ENCODE results near the gene RIPK4. TPM values are rescaled to one million over a fixed set of nuclear protein-coding genes. Genes with fewer than 3 reads are reported as not detected.

The RIPK4 gene
- total RNA-seq, 2 experiments from 2014 or later, result 0.62 to 0.76 TPM

DNA sequence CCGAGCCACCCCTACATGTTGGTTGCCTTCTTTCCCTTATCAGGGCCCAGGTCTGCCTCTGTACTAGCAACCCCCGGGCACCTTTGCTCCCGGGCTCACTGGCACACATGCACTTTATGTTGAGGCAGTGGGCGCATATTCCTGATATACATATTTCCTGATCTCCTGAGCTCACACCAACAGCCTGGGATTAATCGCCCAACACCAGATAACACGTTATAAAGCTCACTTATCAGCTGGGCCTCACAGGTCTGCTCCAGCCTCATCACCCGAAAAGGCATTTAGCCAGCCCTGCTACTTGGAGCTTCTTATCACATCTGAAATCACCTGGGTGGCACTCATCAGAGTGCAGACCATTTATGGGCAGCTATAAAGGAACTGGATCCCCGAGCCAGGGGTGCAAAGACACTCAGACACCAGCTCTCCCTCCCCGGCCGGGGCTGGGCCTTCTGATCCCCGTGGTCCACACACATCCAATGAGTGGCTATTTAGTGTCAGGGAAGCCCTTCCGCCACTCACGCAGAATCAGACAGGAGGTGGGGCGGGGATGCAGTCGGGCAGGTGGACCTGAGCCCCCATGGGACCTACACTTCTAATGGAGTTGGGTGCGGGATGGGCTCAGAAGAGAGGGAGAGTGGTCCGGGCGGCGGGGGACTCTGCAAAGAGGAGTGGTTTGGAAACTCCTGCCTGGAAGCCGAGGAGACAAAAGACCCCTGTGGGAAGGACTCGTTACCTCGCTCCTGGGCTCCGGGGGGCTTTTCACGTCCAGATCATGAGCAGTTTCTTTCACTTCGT, 21.6 kb downstream of the RIPK4 start:
- no peak overlapping the region for H3K27ac Mint-ChIP-seq
- no peak for DNase-seq
- H3K4me1 Mint-ChIP-seq, result no peaks in the 10 kb centered on the region
- no peak overlapping the region for H3K4me3 Mint-ChIP-seq
- H3K9me3 Mint-ChIP-seq, result no peaks in the 10 kb centered on the region
- H3K27me3 Mint-ChIP-seq, result no peaks in the 10 kb centered on the region
- H3K36me3 Mint-ChIP-seq, result no peaks in the 10 kb centered on the region

- Mint-ChIP-seq H3K4me1 (no peaks in the 10 kb centered on the region), H3K4me3 (no peak overlapping the region), H3K36me3 (peaks cover 3% of the 10 kb centered on the region), H3K27ac (no peak overlapping the region), H3K27me3 (no peaks in the 10 kb centered on the region), H3K9me3 (no peaks in the 10 kb centered on the region)
- DNase-seq, result no peak
Measured at GRCh38 chr21:41744028-41744930, 22.6 kb downstream of the RIPK4 start.

GRCh38 chr21:41743321-41744027, 23.4 kb downstream of the RIPK4 start:
- H3K4me1 Mint-ChIP-seq, result no peaks in the 10 kb centered on the region
- no peak overlapping the region for H3K27ac Mint-ChIP-seq
- no peak overlapping the region for H3K4me3 Mint-ChIP-seq
- H3K27me3 Mint-ChIP-seq, result no peaks in the 10 kb centered on the region
- H3K9me3 Mint-ChIP-seq, result no peaks in the 10 kb centered on the region
- DNase-seq, result no peak
- peaks cover 5% of the 10 kb centered on the region for H3K36me3 Mint-ChIP-seq

DNA sequence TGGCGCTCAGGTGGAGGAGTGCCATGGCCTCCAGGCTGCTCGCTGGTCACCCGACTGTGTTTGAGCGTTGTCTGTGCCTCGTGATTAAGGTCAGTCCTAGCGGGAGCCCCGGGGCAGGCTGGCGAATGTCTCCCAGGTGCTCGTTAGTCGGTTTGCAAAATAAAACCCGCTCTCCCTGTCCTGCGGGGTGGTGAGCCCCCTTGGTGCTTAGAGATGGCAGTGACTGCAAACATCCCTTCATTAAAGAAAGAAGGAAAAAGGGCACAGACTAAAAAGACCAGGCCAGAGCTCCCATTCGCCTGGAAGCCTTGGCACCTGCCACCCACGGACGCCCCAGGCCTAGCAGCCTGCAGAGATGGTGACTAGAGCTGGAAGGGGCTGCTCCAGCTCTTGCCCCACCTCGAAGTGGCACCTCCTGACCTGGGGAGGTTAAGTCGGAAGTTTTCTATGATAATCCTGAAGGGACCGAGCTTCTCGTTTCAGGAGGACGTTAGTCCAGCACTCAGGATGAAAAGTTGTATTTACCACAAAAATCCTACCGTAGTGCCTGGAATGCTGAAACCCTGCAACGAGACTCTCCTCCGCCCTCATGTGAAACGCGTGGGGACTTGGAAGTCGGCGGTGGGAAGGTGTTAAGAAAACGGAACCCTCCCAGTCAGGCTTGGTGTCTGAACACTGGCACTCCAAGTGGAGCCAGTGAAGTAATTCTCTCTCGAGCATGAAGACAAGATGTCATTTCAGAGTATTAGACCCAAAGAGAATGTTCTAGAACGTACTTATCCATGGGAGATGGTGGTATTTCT, 24.6 kb downstream of the RIPK4 start:
- no peaks in the 10 kb centered on the region for H3K27me3 Mint-ChIP-seq
- H3K36me3 Mint-ChIP-seq, result peaks cover 9% of the 10 kb centered on the region
- no peak for DNase-seq
- H3K9me3 Mint-ChIP-seq, result peaks cover 1% of the 10 kb centered on the region
- H3K4me1 Mint-ChIP-seq, result no peaks in the 10 kb centered on the region
- no peak overlapping the region for H3K4me3 Mint-ChIP-seq
- no peak overlapping the region for H3K27ac Mint-ChIP-seq

GRCh38 chr21:41741253-41742072, 25.4 kb downstream of the RIPK4 start:
- H3K4me3 Mint-ChIP-seq, result no peak overlapping the region
- no peaks in the 10 kb centered on the region for H3K27me3 Mint-ChIP-seq
- DNase-seq, result no peak
- H3K36me3 Mint-ChIP-seq, result peaks cover 9% of the 10 kb centered on the region
- no peak overlapping the region for H3K27ac Mint-ChIP-seq
- H3K4me1 Mint-ChIP-seq, result no peaks in the 10 kb centered on the region
- H3K9me3 Mint-ChIP-seq, result peaks cover 1% of the 10 kb centered on the region

GRCh38 chr21:41740604-41741252, 26.1 kb downstream of the RIPK4 start:
- H3K4me1 Mint-ChIP-seq, result no peaks in the 10 kb centered on the region
- peaks cover 1% of the 10 kb centered on the region for H3K9me3 Mint-ChIP-seq
- H3K4me3 Mint-ChIP-seq, result no peak overlapping the region
- no peak for DNase-seq
- no peak overlapping the region for H3K27ac Mint-ChIP-seq
- H3K27me3 Mint-ChIP-seq, result no peaks in the 10 kb centered on the region
- H3K36me3 Mint-ChIP-seq, result peaks cover 9% of the 10 kb centered on the region

DNA sequence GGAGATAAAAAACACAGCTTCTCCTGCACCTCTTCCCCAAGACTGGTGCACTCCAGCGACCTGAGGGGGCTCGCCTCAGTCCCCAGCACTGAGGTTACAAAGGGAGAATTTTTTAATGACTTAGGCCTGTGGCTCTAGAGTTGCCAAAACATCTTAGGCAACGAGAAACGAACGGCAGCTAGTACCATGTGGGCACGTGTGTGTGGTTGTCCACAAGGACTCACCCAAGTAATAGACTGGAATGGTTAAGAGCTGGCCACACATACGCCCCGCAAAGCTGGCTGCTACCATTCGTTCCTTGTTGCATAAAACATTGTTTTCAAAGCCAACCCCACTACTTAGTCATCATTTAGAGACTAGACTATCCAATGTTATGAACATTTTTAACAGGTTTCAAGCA, 26.9 kb downstream of the RIPK4 start:
- Mint-ChIP-seq H3K9me3 (peaks cover 1% of the 10 kb centered on the region), H3K27me3 (no peaks in the 10 kb centered on the region), H3K4me1 (no peaks in the 10 kb centered on the region), H3K36me3 (peaks cover 9% of the 10 kb centered on the region), H3K4me3 (no peak overlapping the region), H3K27ac (no peak overlapping the region)
- DNase-seq, result no peak

DNA sequence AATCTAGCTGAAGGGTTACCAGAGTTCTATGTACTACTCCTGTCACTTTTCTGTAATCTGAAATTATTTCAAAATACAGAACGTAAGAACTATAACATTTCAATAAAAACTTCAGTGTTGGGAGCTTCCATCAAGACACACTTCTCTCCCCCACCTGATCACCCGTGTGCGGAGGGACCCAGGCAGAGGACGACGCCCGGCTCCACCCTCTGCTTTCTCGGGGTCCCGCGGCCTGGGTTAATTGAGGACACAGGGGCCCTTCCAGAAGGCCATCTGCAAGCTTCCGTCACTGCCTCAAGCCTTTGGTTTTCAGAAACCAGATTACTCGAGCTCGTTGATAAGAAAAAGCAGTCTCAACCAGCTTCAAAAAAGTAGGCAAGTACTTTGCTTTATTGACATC, 27.8 kb downstream of the RIPK4 start:
- no peaks in the 10 kb centered on the region for H3K27me3 Mint-ChIP-seq
- DNase-seq, result no peak
- peaks cover 1% of the 10 kb centered on the region for H3K9me3 Mint-ChIP-seq
- no peaks in the 10 kb centered on the region for H3K4me1 Mint-ChIP-seq
- no peak overlapping the region for H3K27ac Mint-ChIP-seq
- H3K36me3 Mint-ChIP-seq, result peaks cover 9% of the 10 kb centered on the region
- no peak overlapping the region for H3K4me3 Mint-ChIP-seq

DNA sequence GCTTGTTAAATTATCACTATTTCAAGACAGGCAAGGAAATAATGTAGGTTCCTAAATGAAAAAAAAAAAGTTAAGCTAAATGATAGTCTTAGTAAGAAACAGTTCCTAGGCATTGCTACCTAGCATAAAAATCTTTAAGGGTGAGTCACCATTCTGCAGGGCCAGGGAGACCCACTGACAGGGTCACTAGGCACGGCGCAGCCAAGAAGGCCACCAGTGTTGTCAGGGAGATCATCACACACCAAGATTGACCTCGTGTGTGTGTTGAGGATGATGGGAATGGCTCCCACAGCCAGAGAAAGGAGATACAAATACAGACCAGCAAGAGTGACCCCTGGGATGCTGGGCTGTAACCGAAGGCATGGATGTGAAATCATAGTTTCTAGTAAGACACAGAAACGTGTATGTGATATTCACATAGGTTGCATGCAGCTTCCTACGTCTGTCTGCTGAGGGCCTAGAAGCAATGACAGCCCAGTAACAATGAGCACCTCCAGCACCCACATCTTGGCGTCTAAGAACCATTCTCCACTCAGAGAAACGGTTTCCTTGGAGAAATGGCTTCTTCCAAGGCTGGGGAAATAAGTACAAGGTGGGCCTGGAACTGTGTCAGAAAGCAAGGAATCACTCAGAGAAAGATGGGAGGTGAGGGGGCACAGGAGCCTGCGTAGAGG, 29.1 kb downstream of the RIPK4 start:
- Mint-ChIP-seq H3K36me3 (peaks cover 11% of the 10 kb centered on the region), H3K27ac (no peak overlapping the region), H3K27me3 (no peaks in the 10 kb centered on the region), H3K9me3 (peaks cover 1% of the 10 kb centered on the region), H3K4me1 (no peaks in the 10 kb centered on the region), H3K4me3 (no peak overlapping the region)
- DNase-seq, result no peak

GRCh38 chr21:41736423-41736822, 30.4 kb downstream of the RIPK4 start:
- Mint-ChIP-seq H3K9me3 (peaks cover 8% of the 10 kb centered on the region), H3K36me3 (peaks cover 11% of the 10 kb centered on the region), H3K27ac (no peak overlapping the region), H3K4me1 (no peaks in the 10 kb centered on the region), H3K27me3 (no peaks in the 10 kb centered on the region), H3K4me3 (no peak overlapping the region)
- no peak for DNase-seq

- Mint-ChIP-seq H3K4me1 (no peaks in the 10 kb centered on the region), H3K27ac (no peak overlapping the region), H3K9me3 (peaks cover 8% of the 10 kb centered on the region), H3K27me3 (peaks cover 14% of the 10 kb centered on the region), H3K36me3 (peaks cover 6% of the 10 kb centered on the region), H3K4me3 (no peak overlapping the region)
- DNase-seq, result no peak
Measured at GRCh38 chr21:41733951-41734689, 32.7 kb downstream of the RIPK4 start.

DNA sequence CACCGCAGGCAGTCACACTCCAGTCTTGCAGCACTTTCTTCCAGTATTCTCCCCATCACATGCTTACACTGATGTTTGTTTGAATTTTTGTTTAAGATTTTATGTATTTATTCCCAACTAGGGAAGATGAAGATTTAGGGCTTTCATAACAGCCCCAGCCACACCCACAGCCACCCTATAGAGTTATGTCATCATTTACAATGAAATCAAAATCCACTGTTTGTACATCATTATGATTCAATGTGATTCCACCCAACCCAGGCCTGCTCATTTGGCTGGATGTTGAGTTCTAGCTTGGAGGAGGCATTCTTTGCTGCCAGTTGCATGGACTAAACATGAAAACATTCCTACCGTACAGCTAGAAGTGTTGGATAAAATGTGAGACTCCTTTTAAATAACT, 35.8 kb downstream of the RIPK4 start:
- H3K9me3 Mint-ChIP-seq, result peaks cover 7% of the 10 kb centered on the region
- DNase-seq, result no peak
- H3K27me3 Mint-ChIP-seq, result peaks cover 36% of the 10 kb centered on the region
- H3K4me3 Mint-ChIP-seq, result no peak overlapping the region
- H3K36me3 Mint-ChIP-seq, result peaks cover 2% of the 10 kb centered on the region
- H3K4me1 Mint-ChIP-seq, result peaks cover under 1% of the 10 kb centered on the region
- H3K27ac Mint-ChIP-seq, result no peak overlapping the region

All from activated naive CD8-positive, alpha-beta T cell treated with anti-CD3 and anti-CD28 coated beads for 36 hours (primary cell).